VCaP (cell line): ENCODE data around the gene ZNF106.

Source experiments
- H3K27ac ChIP-seq: fragments of 450-650 bp; 2 replicates; pipeline ENCODE4 v1.5.1; 2017
- CTCF ChIP-seq: fragments of 450-650 bp; conservative IDR thresholded peaks from 2 replicates; pipeline ENCODE4 v1.5.1; 2017; ENCODE audit warnings: mild to moderate bottlenecking, moderate library complexity

ZNF106 gene

GRCh38 chr15:42490671-42491538 is at the start of gene ZNF106:
Gene ZNF106, minus strand, starts transcription at chr15:42491141. Its CDS starts 18,852 bp downstream, at chr15:42472289.
- peak within 1 kb of the TSS; percentile 79 for H3K27ac ChIP-seq
- TF ChIP-seq CTCF = no peak

DNA sequence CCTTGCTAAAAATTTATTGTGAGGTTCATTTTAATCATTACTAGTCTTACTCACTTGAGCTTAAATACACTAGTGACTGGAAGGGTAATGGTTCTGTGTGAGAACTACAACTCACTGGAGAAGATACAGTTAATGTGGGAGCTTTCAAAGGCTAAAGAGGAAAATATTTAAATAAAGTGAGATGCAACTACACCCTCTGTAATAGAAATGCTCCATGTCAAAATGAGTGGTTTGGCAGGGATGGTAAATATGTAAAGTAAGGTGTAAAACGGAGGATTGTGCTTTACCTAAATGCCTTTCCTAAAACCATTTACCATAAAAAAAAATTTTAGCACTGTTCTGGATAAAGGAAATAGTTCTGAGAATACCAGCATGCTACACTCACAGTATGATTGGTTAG is 42.3 kb upstream of the ZNF106 start:
- H3K27ac ChIP-seq = no peak overlapping the region
- no peak for TF ChIP-seq CTCF

DNA sequence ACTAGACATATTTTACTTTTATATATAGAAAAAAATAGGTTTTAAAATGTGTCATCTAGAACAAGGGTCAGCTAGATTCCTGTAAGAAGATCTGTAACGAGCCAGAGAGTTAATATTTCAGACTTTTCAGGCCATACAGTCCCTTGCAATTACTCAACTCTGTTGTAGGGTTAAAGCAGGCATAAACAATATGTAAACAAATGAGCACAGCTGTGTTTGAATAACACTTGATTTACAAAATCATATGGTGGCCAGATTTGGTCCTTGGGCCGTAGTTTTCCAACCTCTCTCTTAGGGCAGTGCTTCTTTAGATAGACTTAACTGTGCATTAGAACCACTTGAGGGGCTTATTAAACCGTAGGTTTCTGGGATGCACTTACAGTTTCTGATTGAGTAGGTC is 38.0 kb upstream of the ZNF106 start:
- no peak overlapping the region for H3K27ac ChIP-seq
- no peak for TF ChIP-seq CTCF

GRCh38 chr15:42523331-42523730 is 32.4 kb upstream of the ZNF106 start:
- no peak for TF ChIP-seq CTCF

DNA sequence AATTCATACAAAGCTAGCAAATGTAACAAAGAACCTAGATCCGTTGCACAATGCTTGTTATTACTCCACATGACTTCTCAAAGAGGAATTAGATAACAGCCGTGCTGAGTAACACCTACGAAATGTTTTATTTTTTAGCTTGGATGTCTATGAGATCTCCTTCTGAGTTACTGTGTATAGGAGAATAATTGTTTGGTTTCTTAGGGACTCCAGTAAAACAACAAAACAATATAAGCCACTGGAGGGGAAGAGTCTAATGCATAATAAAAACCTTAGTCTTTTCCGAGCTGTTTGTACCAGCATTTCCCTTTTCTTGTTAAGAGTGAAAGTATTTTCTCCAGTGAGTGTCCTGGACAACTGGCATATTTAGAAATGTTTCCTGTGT is 20.1 kb upstream of the ZNF106 start:
- H3K27ac ChIP-seq = no peak overlapping the region
- no peak for TF ChIP-seq CTCF

More at GRCh38 chr15:42523331-42523730, 32.4 kb upstream of the ZNF106 start:
- H3K27ac ChIP-seq = no peak overlapping the region

DNA sequence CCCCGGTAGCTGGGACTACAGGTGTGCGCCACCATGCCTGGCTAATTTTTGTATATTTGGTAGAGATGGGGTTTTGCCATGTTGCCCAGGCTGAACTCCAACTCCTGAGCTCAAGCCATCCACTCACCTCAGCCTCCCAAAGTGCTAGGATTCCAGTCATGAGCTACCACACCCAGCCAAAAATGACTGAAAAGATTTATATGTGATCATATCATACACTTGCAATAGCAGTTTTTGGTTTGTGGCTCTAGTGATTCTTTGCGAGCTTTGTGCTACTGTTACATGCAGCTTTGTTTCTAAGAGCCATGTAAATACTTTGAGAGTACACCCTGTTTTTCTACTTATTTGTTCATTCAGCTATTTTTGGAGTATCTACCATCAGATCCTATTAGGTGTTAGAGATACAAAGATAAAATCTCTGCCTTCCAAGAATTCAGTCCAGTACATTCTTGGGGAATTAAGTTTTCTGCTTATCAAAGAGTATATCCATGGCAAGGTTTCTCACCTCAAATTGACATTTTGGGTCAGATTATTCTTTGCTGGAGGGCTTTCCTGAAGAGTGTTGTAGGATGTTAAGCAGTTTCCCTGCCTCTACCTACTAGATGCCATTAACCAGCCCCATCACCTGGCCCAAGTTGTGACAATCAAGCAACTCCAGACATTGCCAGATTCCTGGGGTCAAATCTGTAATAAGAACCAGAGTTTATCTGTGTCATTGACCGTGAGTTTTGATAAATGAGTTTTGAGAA is 19.5 kb upstream of the ZNF106 start:
- H3K27ac ChIP-seq = no peak overlapping the region

More for the DNA sequence above, 19.5 kb upstream of the ZNF106 start:
- TF ChIP-seq CTCF = no peak
